Activated CD4-positive, alpha-beta T cell treated with anti-CD3 and anti-CD28 coated beads, Interleukin-2, amount 50 U/mL, for 48 hours (primary cell): ENCODE measurements around the gene C1QC.

Experiments
- DNase-seq, 2 experiments: peaks; one replicate each; pipeline ENCODE4 v3.0.0-alpha.2; 2020

C1QC gene

DNA sequence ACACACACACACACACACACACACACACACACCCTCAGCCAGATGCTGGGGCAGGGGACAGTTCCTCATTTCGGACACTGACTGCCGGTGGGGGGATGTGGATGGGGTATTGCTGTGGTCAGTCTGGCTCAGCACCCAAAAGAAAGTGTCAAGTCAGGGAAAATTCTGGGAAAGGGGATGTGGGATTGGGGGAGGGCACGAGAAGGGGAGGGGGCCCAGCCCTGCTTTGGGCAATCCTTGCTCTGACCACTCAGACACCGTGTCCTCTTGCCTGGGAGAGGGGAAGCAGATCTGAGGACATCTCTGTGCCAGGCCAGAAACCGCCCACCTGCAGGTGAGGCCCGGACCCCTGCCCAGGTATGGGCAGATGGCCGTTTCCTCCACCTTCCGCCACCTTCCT, at the start of gene C1QC:
Gene C1QC, plus strand, starts transcription at position 253 of the 400 bp plus-strand sequence. CDS start 391 bp downstream, outside the sequence.
- no peak for DNase-seq

- no peak for DNase-seq
Observed at GRCh38 chr1:22594396-22594795, 49.0 kb upstream of the C1QC start.

- DNase-seq: no peak
Observed at GRCh38 chr1:22595108-22595507, 48.3 kb upstream of the C1QC start.

DNA sequence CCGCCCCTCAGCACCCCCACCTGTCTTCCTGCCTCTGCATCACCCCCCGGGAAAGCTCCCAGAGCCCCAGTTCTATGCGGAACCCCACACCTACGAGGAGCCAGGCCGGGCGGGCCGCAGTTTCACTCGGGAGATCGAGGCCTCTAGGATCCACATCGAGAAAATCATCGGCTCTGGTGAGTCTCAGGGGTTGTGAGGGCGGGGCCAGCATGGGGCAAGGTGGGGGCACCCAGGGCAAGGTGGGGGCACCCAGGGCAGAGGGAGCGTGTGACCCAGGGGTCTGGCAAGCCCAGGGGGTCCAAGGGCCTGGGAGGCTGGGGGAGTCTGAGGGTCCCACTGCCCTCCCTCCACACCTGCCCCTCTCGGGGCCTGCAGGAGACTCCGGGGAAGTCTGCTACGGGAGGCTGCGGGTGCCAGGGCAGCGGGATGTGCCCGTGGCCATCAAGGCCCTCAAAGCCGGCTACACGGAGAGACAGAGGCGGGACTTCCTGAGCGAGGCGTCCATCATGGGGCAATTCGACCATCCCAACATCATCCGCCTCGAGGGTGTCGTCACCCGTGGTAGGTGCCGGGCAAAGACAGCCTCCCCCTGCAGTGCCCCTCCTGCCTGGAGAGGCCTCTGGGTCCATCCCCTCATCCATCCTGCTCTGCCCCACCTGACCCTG, 46.0 kb upstream of the C1QC start:
- DNase-seq: no peak

GRCh38 chr1:22597996-22598395, 45.4 kb upstream of the C1QC start:
- DNase-seq: no peak

- DNase-seq: no peak
Observed at GRCh38 chr1:22598736-22599135, 44.7 kb upstream of the C1QC start.

- no peak for DNase-seq
Observed at GRCh38 chr1:22600071-22600816, 43.2 kb upstream of the C1QC start.

GRCh38 chr1:22600817-22601605, 42.4 kb upstream of the C1QC start:
- no peak for DNase-seq

- no peak for DNase-seq
Observed at GRCh38 chr1:22601610-22602009, 41.8 kb upstream of the C1QC start.

GRCh38 chr1:22602060-22602740, 41.2 kb upstream of the C1QC start:
- no peak for DNase-seq

DNA sequence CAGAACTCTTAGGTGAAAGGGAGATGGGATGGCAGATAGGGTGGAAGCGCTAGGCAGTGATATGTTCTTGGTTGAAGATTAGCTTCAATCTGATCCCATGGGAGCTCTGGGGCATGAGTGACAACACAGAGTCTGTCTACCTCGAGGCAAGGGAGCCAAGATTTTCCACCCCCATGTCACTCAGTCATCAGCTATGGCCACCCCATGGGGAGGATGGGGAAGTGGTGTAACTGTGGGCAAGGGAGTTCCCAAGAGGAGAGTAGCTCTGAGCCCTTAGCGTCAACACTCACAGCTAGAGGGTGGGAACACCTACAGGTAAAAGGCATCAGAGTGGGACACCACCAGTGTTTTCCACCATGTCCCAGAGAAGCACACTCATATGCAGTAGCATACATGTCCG, 37.3 kb upstream of the C1QC start:
- DNase-seq: no peak

- no peak for DNase-seq
Observed at GRCh38 chr1:22607154-22607553, 36.3 kb upstream of the C1QC start.

DNA sequence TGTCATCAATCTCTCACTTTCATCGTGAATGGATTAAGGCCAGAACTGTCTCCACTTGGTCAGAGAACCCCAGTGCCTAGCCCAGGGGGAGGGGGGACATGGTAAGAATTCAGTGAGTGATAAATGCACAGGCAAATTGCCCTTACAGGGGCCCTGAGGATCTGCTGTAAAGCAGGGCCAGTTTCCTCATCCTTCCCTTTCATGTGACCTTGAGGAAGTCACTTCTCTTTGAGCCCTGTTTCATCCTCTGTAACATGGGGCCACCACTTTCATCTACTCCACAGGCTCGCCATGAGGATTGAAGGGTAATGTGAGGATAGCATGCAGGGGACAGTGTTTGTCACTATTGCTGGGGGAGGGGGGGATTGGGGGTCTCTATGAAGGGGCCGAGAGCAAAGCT, 35.1 kb upstream of the C1QC start:
- DNase-seq: no peak

DNA sequence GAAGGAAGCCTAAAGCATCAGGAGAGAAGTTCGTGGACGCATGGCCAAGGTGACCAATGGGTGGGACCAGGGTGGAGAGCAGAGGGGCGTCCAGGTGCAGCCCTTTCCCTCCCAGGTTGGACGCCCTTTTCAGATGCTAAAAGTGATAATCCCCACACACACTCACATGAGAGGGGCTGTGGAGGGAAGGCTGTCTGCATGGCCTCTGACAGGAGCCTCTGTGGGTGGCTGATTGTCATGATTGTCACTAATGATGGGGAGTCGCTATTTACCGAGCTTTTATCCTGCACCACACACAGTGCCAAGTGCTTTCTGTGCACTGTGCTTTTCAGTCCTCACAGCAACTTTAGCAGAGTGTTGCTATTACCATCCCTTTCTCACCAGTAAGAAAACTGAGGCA, 34.1 kb upstream of the C1QC start:
- DNase-seq: no peak

- DNase-seq: peak; percentile 26 to 41
Observed at GRCh38 chr1:22611530-22611947, 31.9 kb upstream of the C1QC start.

DNA sequence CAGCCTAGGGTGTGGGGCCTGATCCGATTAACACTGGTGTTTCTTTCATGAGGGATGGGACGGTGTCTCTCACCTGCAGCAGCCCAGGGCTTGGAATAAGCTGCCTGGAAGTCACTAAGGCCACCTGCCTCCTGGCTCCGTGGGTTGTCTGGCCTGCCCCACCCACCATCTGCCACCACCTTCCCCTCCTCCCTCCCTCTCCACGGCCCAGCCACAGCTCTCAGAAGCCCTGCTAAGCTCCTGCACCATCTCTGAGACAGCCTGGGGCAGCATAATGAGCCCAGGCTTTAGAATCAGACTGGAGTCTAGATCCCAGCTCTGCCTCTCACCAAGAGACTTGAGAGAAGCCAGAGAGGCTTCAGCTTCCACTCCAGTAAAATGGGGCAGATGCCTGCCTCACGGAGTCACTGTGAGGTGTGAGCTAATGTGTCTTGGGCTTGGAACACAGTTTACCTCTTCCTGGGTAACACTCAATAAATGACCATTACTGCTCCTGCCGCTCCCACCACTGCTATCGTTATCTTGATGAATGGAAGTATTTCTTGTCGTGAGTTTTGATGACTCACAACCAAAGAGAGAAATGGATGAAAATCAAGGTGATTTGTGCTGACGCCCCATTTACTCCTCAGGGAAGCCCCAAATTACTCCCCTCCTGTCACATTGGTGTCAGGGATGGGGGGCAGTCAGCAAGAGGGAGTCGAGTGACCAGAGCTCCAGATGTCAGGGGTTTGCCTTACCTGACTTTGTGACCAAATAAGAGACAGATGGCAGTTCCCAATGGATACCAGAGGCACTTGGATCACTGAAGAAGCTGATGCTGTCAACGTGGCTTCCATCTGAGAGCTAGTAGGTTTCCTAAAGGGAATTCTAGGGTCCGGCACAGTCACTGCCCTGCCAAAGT, 30.5 kb upstream of the C1QC start:
- DNase-seq: no peak

GRCh38 chr1:22613572-22613918, 29.9 kb upstream of the C1QC start:
- no peak for DNase-seq

DNA sequence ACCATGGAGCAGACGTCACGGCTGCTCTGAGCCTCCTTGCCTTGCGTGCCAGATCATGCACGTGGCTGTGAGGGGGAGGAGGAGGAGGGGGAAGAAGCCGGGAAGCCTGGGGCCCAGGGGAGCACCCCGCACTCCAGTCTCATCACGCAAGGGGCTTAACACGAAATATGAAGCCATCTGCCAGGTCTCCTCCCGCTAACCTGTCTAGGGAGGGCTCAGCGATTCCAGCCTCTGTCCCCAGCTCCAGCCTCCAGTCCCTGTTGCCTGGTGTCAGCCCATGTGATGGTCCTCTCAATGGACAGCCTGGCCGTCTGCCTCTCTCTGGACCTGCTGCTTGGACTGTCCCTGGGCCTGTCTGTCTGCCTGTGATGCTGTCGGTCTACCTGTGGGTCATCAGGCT, 29.5 kb upstream of the C1QC start:
- no peak for DNase-seq

GRCh38 chr1:22615886-22616285, 27.5 kb upstream of the C1QC start:
- no peak for DNase-seq

- no peak for DNase-seq
Observed at GRCh38 chr1:22616571-22616970, 26.9 kb upstream of the C1QC start.

DNA sequence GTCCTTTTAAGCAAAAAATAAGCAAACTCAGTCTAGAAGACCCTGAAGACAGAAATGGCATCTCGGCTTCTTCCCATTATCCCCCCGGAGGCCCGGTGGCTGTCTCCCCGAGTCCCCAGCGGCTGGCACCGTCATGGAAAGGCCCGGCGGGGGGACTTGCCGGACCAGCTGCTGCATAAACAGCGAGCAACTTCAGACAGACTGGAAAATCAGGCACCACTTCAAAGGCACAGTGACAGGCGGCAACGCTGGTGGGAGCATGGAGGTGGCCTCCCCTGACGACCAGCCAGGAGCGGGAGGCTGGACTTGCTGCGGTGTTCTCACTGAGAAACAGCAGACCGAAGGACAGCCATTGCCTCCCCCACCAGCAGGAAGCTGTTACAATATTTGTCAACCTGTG, 25.4 kb upstream of the C1QC start:
- DNase-seq: no peak

- DNase-seq: no peak
Observed at GRCh38 chr1:22619252-22619651, 24.2 kb upstream of the C1QC start.
